ENCODE data around the gene PATZ1.

The PATZ1 gene

GRCh38 chr22:31282748-31283468 is 63.2 kb downstream of the PATZ1 start:
- no peak for DNase-seq (ENCODE audit: low spot score)

GRCh38 chr22:31281733-31282132 is 64.4 kb downstream of the PATZ1 start:
- DNase-seq (ENCODE audit: low spot score) = no peak

- no peak for DNase-seq (ENCODE audit: low spot score)
Observed at GRCh38 chr22:31279821-31280505, 66.2 kb downstream of the PATZ1 start.

- DNase-seq (ENCODE audit: low spot score) = no peak
Observed at GRCh38 chr22:31279327-31279669, 66.8 kb downstream of the PATZ1 start.

- no peak for DNase-seq (ENCODE audit: low spot score)
Observed at GRCh38 chr22:31278626-31279326, 67.4 kb downstream of the PATZ1 start.

GRCh38 chr22:31278151-31278621 is 68.0 kb downstream of the PATZ1 start:
- no peak for DNase-seq (ENCODE audit: low spot score)

- no peak for DNase-seq (ENCODE audit: low spot score)
Observed at GRCh38 chr22:31277741-31278140, 68.4 kb downstream of the PATZ1 start.

- no peak for DNase-seq (ENCODE audit: low spot score)
Observed at GRCh38 chr22:31276426-31277167, 69.5 kb downstream of the PATZ1 start.
